Ascending aorta (tissue), 2 donors: Measurements from ENCODE around the gene ADCY2. TPM values are rescaled to one million over a fixed set of nuclear protein-coding genes. Genes with fewer than 3 reads are reported as not detected.

Experiments
- DNase-seq, 2 donors: peaks; one replicate each; pipeline ENCODE4 v3.0.0-alpha.2; 2019; ENCODE audit warnings: low spot score in 2 of 2
- H3K27ac ChIP-seq, 2 donors: fragments of 200-600 bp; sonication (generic); one replicate each; pipeline ENCODE4 v1.5.1; 2016 to 2017; ENCODE audit warnings: mild to moderate bottlenecking in 1 of 2
- H3K27me3 ChIP-seq: fragments of 200-600 bp; sonication (generic); one replicate; pipeline ENCODE4 v1.5.1; 2017
- H3K36me3 ChIP-seq, 2 donors: fragments of 200-600 bp; sonication (generic); one replicate each; pipeline ENCODE4 v1.5.1; 2016
- H3K4me1 ChIP-seq, 2 donors: fragments of 200-600 bp; sonication (generic); one replicate each; pipeline ENCODE4 v1.5.1; 2016 to 2017; ENCODE audit warnings: mild to moderate bottlenecking in 1 of 2
- H3K4me3 ChIP-seq, 2 donors: fragments of 200-600 bp; sonication (generic); one replicate each; pipeline ENCODE4 v1.5.1; 2016 to 2017; ENCODE audit warnings: mild to moderate bottlenecking in 1 of 2
- H3K9me3 ChIP-seq, 2 donors: fragments of 200-600 bp; sonication (generic); one replicate each; pipeline ENCODE4 v1.5.1; 2016
- CTCF ChIP-seq, 3 experiments: fragments of 200-600 bp in 2 of 3; fragments of 450-650 bp in 1 of 3; sonication (generic) in 2 of 3; IDR thresholded peaks; one replicate each; pipeline ENCODE4 v1.5.1; 2016 to 2019; ENCODE audit warnings: antibody characterized with exemption in 3 of 3, mild to moderate bottlenecking in 1 of 3, moderate library complexity in 1 of 3
- intact Hi-C: fragments of 100-400 bp; cut with DNase I; formaldehyde crosslinking; loops from one replicate; pipeline ENCODE4 v1.15.1; 2023
- total RNA-seq: library from RNA; depleted of rRNA; stranded (reverse); fragments of >200 nt; gene quantifications from one replicate; pipeline ENCODE4 v1.1.0, GENCODE V29; 2016

ADCY2 gene
- total RNA-seq, 1 donor from 2014 or later: 0.11 TPM

DNA sequence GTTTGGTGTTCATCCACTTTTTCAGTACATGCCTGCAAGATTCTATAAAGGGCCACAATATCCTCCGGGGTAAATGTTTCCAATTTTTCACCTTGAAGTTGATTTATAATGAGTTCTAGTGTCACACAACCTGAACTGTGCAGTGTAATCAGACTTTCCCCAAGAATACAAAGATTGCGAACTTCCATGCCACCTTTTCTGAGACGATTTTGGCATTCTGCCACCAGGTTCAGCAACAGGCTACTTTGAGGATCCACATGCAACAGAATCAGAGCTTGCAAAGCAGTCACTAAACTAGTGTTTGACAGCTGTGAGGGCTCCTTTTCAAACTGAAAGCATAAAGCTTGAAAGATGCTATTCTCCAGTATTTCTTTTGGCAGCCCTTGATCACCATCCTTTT, 471.3 kb downstream of the ADCY2 start:
- Histone ChIP-seq H3K27ac (no peak overlapping the region), H3K36me3 (peaks cover 9 to 20% of the 10 kb centered on the region in 2 donors), H3K27me3 (no peaks in the 10 kb centered on the region), H3K9me3 (no peaks in the 10 kb centered on the region), H3K4me1 (peaks cover 0 to 6% of the 10 kb centered on the region in 2 donors), H3K4me3 (peak overlapping the region in 1 of 2 donors; percentile 95)
- intact Hi-C loops: loop anchor here (5.0 kb wide), 2 partner anchors 105 to 1680 kb away; partner anchors contain the start of gene SEMA5A
- no peak for TF ChIP-seq CTCF (IDR thresholded peaks at IDR 0.05)
- DNase-seq: no peak

DNA sequence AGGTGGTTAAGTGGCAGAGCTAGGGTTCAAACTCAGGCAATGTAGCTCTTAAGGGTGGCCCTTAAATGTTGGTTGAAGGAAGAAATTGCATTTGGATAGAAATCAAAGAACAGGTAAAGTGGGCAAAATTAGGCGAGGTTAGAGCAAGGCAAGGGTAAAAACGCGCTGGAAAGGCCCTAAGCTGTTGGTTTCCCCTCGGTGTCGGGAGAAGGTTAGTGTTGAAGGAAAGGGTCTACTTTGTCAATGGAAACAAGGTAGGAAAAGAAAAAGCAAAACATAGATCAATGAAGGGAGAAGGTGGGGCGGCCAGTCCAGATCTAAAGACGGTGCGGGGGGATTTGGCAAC, 472.5 kb downstream of the ADCY2 start:
- DNase-seq: no peak
- H3K9me3 ChIP-seq: no peaks in the 10 kb centered on the region
- H3K27me3 ChIP-seq: no peaks in the 10 kb centered on the region
- H3K4me1 ChIP-seq: peaks cover 0 to 6% of the 10 kb centered on the region in 2 donors
- no peak for TF ChIP-seq CTCF (IDR thresholded peaks at IDR 0.05)
- peaks cover under 1 to 16% of the 10 kb centered on the region in 2 donors for H3K36me3 ChIP-seq
- peak overlapping the region; percentile 51 to 95 for H3K4me3 ChIP-seq
- intact Hi-C loops: loop anchor here (5.0 kb wide), 2 partner anchors 106 to 1679 kb away; partner anchors contain the start of gene SEMA5A
- peak overlapping the region; percentile 56 to 85 for H3K27ac ChIP-seq

DNA sequence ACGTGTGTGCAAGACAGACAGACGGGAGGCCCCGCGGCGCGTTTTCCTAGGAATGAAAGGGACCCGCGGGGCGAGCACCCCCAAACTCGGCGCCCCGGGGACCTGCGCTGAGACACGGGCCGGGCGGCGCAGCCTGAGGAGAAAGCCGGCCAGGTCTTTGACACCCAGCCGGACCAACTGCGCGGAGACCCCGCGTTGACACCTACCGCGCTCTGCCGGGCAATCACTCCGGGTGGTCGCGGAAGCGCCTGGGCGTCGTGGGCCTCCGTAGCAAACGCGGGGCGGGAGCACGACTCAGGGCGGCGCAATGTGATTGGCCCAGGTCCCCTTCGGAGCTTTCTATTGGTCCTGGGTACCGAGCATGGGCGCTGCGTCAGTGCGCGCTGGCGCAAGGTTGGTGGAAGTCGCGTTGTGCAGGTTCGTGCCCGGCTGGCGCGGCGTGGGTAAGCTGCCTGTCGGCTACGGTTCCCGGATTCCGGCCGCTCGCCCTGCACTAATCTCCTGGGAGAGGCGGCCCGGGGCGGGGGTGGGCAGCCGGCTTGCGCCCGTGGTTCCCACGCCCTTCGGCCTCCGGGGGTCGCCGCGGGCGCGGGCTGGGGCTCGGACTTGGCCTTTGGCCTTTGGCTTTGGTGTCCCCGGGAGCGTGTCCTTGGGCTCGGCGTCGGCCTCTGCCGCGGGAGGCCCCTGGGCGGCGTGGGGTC, 473.0 kb downstream of the ADCY2 start, which contains the start of the genes FASTKD3 and MTRR:
Gene FASTKD3, minus strand, starts transcription at position 259 of the 701 bp plus-strand sequence. CDS start 948 bp downstream, outside the sequence.
Gene MTRR, plus strand, starts transcription at position 376 of the 701 bp plus-strand sequence. CDS start 1,647 bp downstream, outside the sequence.
- DNase-seq: peak; percentile 70 to 95
- H3K27ac ChIP-seq: peak within 1 kb of the TSS; percentile 56 to 85
- H3K36me3 ChIP-seq: peaks cover 0 to 16% of the 10 kb centered on the region in 2 donors
- no peak for TF ChIP-seq CTCF (IDR thresholded peaks at IDR 0.05)
- H3K4me3 ChIP-seq: peak within 1 kb of the TSS; percentile 51 to 95
- intact Hi-C loops: loop anchor here (5.0 kb wide), 2 partner anchors 107 to 1678 kb away; partner anchors contain the start of gene SEMA5A
- no peaks in the 10 kb centered on the region for H3K27me3 ChIP-seq
- peaks cover 0 to 6% of the 10 kb centered on the region in 2 donors for H3K4me1 ChIP-seq
- H3K9me3 ChIP-seq: no peaks in the 10 kb centered on the region

GRCh38 chr5:7869474-7870136, 473.7 kb downstream of the ADCY2 start:
- H3K36me3 ChIP-seq: peaks cover 0 to 16% of the 10 kb centered on the region in 2 donors
- TF ChIP-seq CTCF (IDR thresholded peaks at IDR 0.05): no peak
- peak overlapping the region; percentile 56 to 85 for H3K27ac ChIP-seq
- no peaks in the 10 kb centered on the region for H3K27me3 ChIP-seq
- peak overlapping the region; percentile 51 to 95 for H3K4me3 ChIP-seq
- H3K4me1 ChIP-seq: peaks cover 0 to 6% of the 10 kb centered on the region in 2 donors
- no peak for DNase-seq
- no peaks in the 10 kb centered on the region for H3K9me3 ChIP-seq
- intact Hi-C loops: loop anchor here (5.0 kb wide), 2 partner anchors 107 to 1678 kb away; partner anchors contain the start of gene SEMA5A

DNA sequence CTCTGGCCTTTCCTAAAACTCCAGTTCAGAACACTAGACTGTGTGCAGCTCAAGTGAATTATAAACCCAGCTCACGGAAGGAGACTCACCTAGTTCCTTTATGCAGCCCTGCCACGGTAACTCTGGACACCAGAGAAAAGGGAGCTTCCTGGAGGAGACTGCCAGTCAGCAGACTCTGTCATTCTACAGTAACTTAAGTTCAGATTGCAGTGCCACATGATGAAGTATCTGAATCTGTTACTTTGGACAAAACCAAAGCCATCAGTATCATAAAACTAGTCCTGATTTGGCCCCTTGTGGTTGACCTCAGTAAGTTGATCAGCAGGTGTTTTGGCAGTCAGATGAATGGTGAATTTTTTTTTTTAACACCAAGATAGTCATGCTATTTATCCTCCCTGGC, 475.7 kb downstream of the ADCY2 start:
- Histone ChIP-seq H3K9me3 (no peaks in the 10 kb centered on the region), H3K27me3 (no peaks in the 10 kb centered on the region), H3K27ac (no peak overlapping the region), H3K4me3 (no peak overlapping the region), H3K4me1 (peaks cover 0 to 6% of the 10 kb centered on the region in 2 donors), H3K36me3 (peaks cover 13 to 24% of the 10 kb centered on the region in 2 donors)
- intact Hi-C loops: no loop called here
- no peak for DNase-seq
- TF ChIP-seq CTCF (IDR thresholded peaks at IDR 0.05): no peak
